Naive thymus-derived CD8-positive, alpha-beta T cell (primary cell): ENCODE data around the gene RHOBTB3. TPM values are rescaled to one million over a fixed set of nuclear protein-coding genes. Genes with fewer than 3 reads are reported as not detected.
"Not testable (repeated sequence)": the region's sequence is repeated elsewhere in the genome, so short reads cannot be mapped to it uniquely, and the experiment has no call there.

Experiments
- ATAC-seq, 2 donors: fragments of 150-1000 bp; cut with Tn5 transposase in 1 of 2; sonication (Bioruptor Pico), chemical (Tn5 transposase) in 1 of 2; 1 replicate in 1 of 2; 2 replicates in 1 of 2; pipeline ENCODE4 v1.10.0; 2021; ENCODE audit warnings: mild to moderate bottlenecking in 2 of 2, moderate library complexity in 2 of 2
- POLR2A ChIA-PET: fragments of 350-600 bp; sonication (Branson Sonifier 250); formaldehyde crosslinking; loops from one replicate; lab custom pipeline; 2021; ENCODE audit warnings: antibody characterized with exemption; lab: Charles Lee
- DNase-seq, 10 donors: peaks; one replicate each; pipeline versions ENCODE4 v3.0.0 to v3.0.0-alpha.2; 2020 to 2022
- H3K27ac Mint-ChIP-seq, 10 donors: one replicate each; pipeline ENCODE4 v1.8.0; 2020 to 2022; ENCODE audit warnings: mild to moderate bottlenecking in 10 of 10, mixed read lengths in 10 of 10, moderate library complexity in 4 of 10, inconsistent platforms in 1 of 10
- H3K27me3 Mint-ChIP-seq, 5 donors: one replicate each; pipeline ENCODE4 v1.8.0; 2021 to 2022; ENCODE audit warnings: mixed read lengths in 5 of 5
- H3K36me3 Mint-ChIP-seq, 3 donors: one replicate each; pipeline ENCODE4 v1.8.0; 2020 to 2022; ENCODE audit warnings: mixed read lengths in 3 of 3, mild to moderate bottlenecking in 2 of 3, inconsistent platforms in 1 of 3
- H3K4me1 Mint-ChIP-seq, 4 donors: one replicate each; pipeline ENCODE4 v1.8.0; 2021 to 2022; ENCODE audit warnings: mixed read lengths in 4 of 4
- H3K4me3 Mint-ChIP-seq, 10 donors: one replicate each; pipeline ENCODE4 v1.8.0; 2020 to 2022; ENCODE audit warnings: mild to moderate bottlenecking in 10 of 10, mixed read lengths in 10 of 10, moderate library complexity in 6 of 10, inconsistent platforms in 1 of 10
- H3K9me3 Mint-ChIP-seq, 9 donors: one replicate each; pipeline ENCODE4 v1.8.0; 2020 to 2022; ENCODE audit warnings: mixed read lengths in 9 of 9, mild to moderate bottlenecking in 3 of 9, inconsistent platforms in 1 of 9, moderate library complexity in 1 of 9
- polyA plus RNA-seq, 3 donors: library from polyadenylated mRNA; unstranded; fragments of 300-500 nt; fragmentation: Illumina TruSeq; gene quantifications; one replicate each; pipeline ENCODE4 v1.2.3, GENCODE V29; 2021
- total RNA-seq, 8 experiments: library from RNA in 2 of 8; stranded (reverse) in 2 of 8; gene quantifications; one replicate each; pipeline ENCODE4 v1.2.3 and lab custom pipeline; 2021 to 2026

RHOBTB3 gene
- total and polyA plus RNA-seq, 5 experiments from 2014 or later, result 0.25 to 2.9 (median 0.60) TPM

- peaks cover 59 to 88% (median 87%) of the 10 kb centered on the region in 4 donors for H3K4me1 Mint-ChIP-seq
- peak overlapping the region; percentile 38 to 85 (median 68) for H3K4me3 Mint-ChIP-seq
- ATAC-seq, H3K27me3 Mint-ChIP-seq, DNase-seq, H3K9me3 Mint-ChIP-seq: not testable (repeated sequence)
- peak overlapping the region; percentile 85 to 97 (median 94) for H3K27ac Mint-ChIP-seq
- POLR2A ChIA-PET, result interaction anchor here (1.1 to 9.2 kb wide), 3 partner anchors 9 to 26 kb away, joined by 8 to 190 read pairs (median 12); partner anchors contain the start of gene GLRX
- peaks cover 5 to 49% (median 33%) of the 10 kb centered on the region in 3 donors for H3K36me3 Mint-ChIP-seq
Measured at GRCh38 chr5:95811461-95812073, 80.4 kb downstream of the RHOBTB3 start.

GRCh38 chr5:95812074-95812471, 80.9 kb downstream of the RHOBTB3 start:
- peak overlapping the region; percentile 85 to 97 (median 94) for H3K27ac Mint-ChIP-seq
- DNase-seq (peak in 5 of 10 donors; percentile 7 to 55 (median 33)), ATAC-seq (peak in 1 of 2 donors; percentile 15)
- H3K27me3 Mint-ChIP-seq, result no peaks in the 10 kb centered on the region
- POLR2A ChIA-PET, result interaction anchor here (1.1 to 9.2 kb wide), 3 partner anchors 8 to 31 kb away, joined by 3 to 190 read pairs (median 8); partner anchors contain the start of gene GLRX
- H3K36me3 Mint-ChIP-seq, result peaks cover 5 to 54% (median 35%) of the 10 kb centered on the region in 3 donors
- peak overlapping the region; percentile 38 to 85 (median 64) for H3K4me3 Mint-ChIP-seq
- peaks cover 61 to 93% (median 92%) of the 10 kb centered on the region in 4 donors for H3K4me1 Mint-ChIP-seq
- no peaks in the 10 kb centered on the region for H3K9me3 Mint-ChIP-seq

- Mint-ChIP-seq H3K27ac (peak overlapping the region in 9 of 10 donors; percentile 54 to 97 (median 90)), H3K36me3 (peaks cover 5 to 55% (median 35%) of the 10 kb centered on the region in 3 donors)
Measured at GRCh38 chr5:95813035-95813434, 81.9 kb downstream of the RHOBTB3 start.

GRCh38 chr5:95815155-95815729, 84.1 kb downstream of the RHOBTB3 start:
- H3K27me3 Mint-ChIP-seq, result no peaks in the 10 kb centered on the region
- ATAC-seq (no peak), DNase-seq (no peak)
- POLR2A ChIA-PET, result interaction anchor here (1.3 to 13.2 kb wide), 4 partner anchors 7 to 17 kb away, joined by 3 to 190 read pairs (median 4); no protein-coding TSS in a partner anchor
- peaks cover 5 to 63% (median 35%) of the 10 kb centered on the region in 3 donors for H3K36me3 Mint-ChIP-seq
- H3K4me1 Mint-ChIP-seq, result peaks cover 61 to 93% (median 92%) of the 10 kb centered on the region in 4 donors
- peak overlapping the region; percentile 32 to 97 (median 94) for H3K27ac Mint-ChIP-seq
- H3K4me3 Mint-ChIP-seq, result peak overlapping the region in 8 of 10 donors; percentile 2 to 99 (median 66)
- no peaks in the 10 kb centered on the region for H3K9me3 Mint-ChIP-seq

More at GRCh38 chr5:95813035-95813434, 81.9 kb downstream of the RHOBTB3 start:
- DNase-seq, H3K27me3 Mint-ChIP-seq, ATAC-seq, H3K9me3 Mint-ChIP-seq: not testable (repeated sequence)
- Mint-ChIP-seq H3K4me3 (peak overlapping the region in 2 of 10 donors; percentile 6 to 12), H3K4me1 (peaks cover 66 to 97% (median 96%) of the 10 kb centered on the region in 4 donors)
- POLR2A ChIA-PET, result interaction anchor here (1.2 to 9.2 kb wide), 2 partner anchors 7 to 31 kb away, joined by 3 to 190 read pairs; partner anchors contain the start of gene GLRX

- H3K9me3 Mint-ChIP-seq, result no peaks in the 10 kb centered on the region
- peaks cover 54 to 93% (median 88%) of the 10 kb centered on the region in 4 donors for H3K4me1 Mint-ChIP-seq
- H3K27me3 Mint-ChIP-seq, result no peaks in the 10 kb centered on the region
- peak overlapping the region; percentile 89 to 99 (median 98) for H3K4me3 Mint-ChIP-seq
- DNase-seq (no peak), ATAC-seq (no peak)
- H3K27ac Mint-ChIP-seq, result peak overlapping the region; percentile 92 to 97 (median 94)
- POLR2A ChIA-PET, result interaction anchor here (0.5 to 13.2 kb wide), 6 partner anchors 8 to 181 kb away, joined by 3 to 250 read pairs (median 4); no protein-coding TSS in a partner anchor
- peaks cover 5 to 63% (median 35%) of the 10 kb centered on the region in 3 donors for H3K36me3 Mint-ChIP-seq
Measured at GRCh38 chr5:95816341-95816740, 85.2 kb downstream of the RHOBTB3 start.

GRCh38 chr5:95816776-95817175, 85.6 kb downstream of the RHOBTB3 start:
- Mint-ChIP-seq H3K27me3 (no peaks in the 10 kb centered on the region), H3K36me3 (peaks cover 5 to 60% (median 33%) of the 10 kb centered on the region in 3 donors), H3K27ac (peak overlapping the region; percentile 92 to 97 (median 94)), H3K9me3 (no peaks in the 10 kb centered on the region), H3K4me1 (peaks cover 51 to 90% (median 85%) of the 10 kb centered on the region in 4 donors), H3K4me3 (peak overlapping the region; percentile 89 to 99 (median 98))
- DNase-seq, result no peak
- POLR2A ChIA-PET, result interaction anchor here (0.5 to 13.2 kb wide), 7 partner anchors 8 to 181 kb away, joined by 3 to 250 read pairs (median 4); no protein-coding TSS in a partner anchor
- no peak for ATAC-seq

- ATAC-seq (peak in 1 of 2 donors; percentile 35), DNase-seq (peak in 3 of 10 donors; percentile 27 to 44 (median 31))
- Mint-ChIP-seq H3K4me1 (peaks cover 45 to 84% (median 79%) of the 10 kb centered on the region in 4 donors), H3K4me3 (peak overlapping the region; percentile 89 to 99 (median 98)), H3K27ac (peak overlapping the region; percentile 92 to 97 (median 94)), H3K27me3 (no peaks in the 10 kb centered on the region), H3K9me3 (no peaks in the 10 kb centered on the region), H3K36me3 (peaks cover 5 to 53% (median 29%) of the 10 kb centered on the region in 3 donors)
- POLR2A ChIA-PET, result interaction anchor here (0.6 to 13.2 kb wide), 6 partner anchors 9 to 46 kb away, joined by 3 to 250 read pairs (median 4); no protein-coding TSS in a partner anchor
Measured at GRCh38 chr5:95817430-95817829, 86.3 kb downstream of the RHOBTB3 start.

- H3K27ac Mint-ChIP-seq, result peak overlapping the region; percentile 92 to 97 (median 94)
- no peaks in the 10 kb centered on the region for H3K9me3 Mint-ChIP-seq
- POLR2A ChIA-PET, result interaction anchor here (0.6 to 13.2 kb wide), 7 partner anchors 10 to 36 kb away, joined by 3 to 250 read pairs (median 3); no protein-coding TSS in a partner anchor
Measured at GRCh38 chr5:95818181-95819147, 87.3 kb downstream of the RHOBTB3 start.

GRCh38 chr5:95821110-95822021, 90.2 kb downstream of the RHOBTB3 start:
- H3K9me3 Mint-ChIP-seq, result no peaks in the 10 kb centered on the region
- peak overlapping the region; percentile 79 to 97 (median 95) for H3K27ac Mint-ChIP-seq
- H3K27me3 Mint-ChIP-seq, result no peaks in the 10 kb centered on the region
- peak overlapping the region; percentile 89 to 99 (median 98) for H3K4me3 Mint-ChIP-seq
- peaks cover 42 to 83% (median 74%) of the 10 kb centered on the region in 4 donors for H3K4me1 Mint-ChIP-seq
- ATAC-seq (no peak), DNase-seq (no peak)
- H3K36me3 Mint-ChIP-seq, result peaks cover 0 to 16% (median 5%) of the 10 kb centered on the region in 3 donors
- POLR2A ChIA-PET, result interaction anchor here (0.7 to 13.2 kb wide), 9 partner anchors 10 to 1090 kb away, joined by 3 to 250 read pairs (median 4); no protein-coding TSS in a partner anchor

More at GRCh38 chr5:95818181-95819147, 87.3 kb downstream of the RHOBTB3 start:
- ATAC-seq, result peak; percentile 32 to 43
- Mint-ChIP-seq H3K4me1 (peaks cover 40 to 84% (median 74%) of the 10 kb centered on the region in 4 donors), H3K27me3 (no peaks in the 10 kb centered on the region), H3K36me3 (peaks cover under 1 to 45% (median 26%) of the 10 kb centered on the region in 3 donors), H3K4me3 (peak overlapping the region; percentile 89 to 99 (median 98))
- peak in 1 of 10 donors; percentile 30 for DNase-seq

GRCh38 chr5:95822043-95822541, 91.0 kb downstream of the RHOBTB3 start:
- POLR2A ChIA-PET, result interaction anchor here (0.7 to 13.2 kb wide), 10 partner anchors 10 to 839 kb away, joined by 3 to 250 read pairs (median 7); partner anchors contain the start of gene RFESD
- Mint-ChIP-seq H3K9me3 (no peaks in the 10 kb centered on the region), H3K4me1 (peaks cover 39 to 78% (median 68%) of the 10 kb centered on the region in 4 donors), H3K4me3 (peak overlapping the region; percentile 89 to 99 (median 98)), H3K36me3 (peaks cover 0 to 9% (median 0%) of the 10 kb centered on the region in 3 donors), H3K27ac (peak overlapping the region; percentile 79 to 97 (median 95)), H3K27me3 (no peaks in the 10 kb centered on the region)
- DNase-seq, result peak in 2 of 10 donors; percentile 35 to 41
- peak; percentile 11 to 22 for ATAC-seq
